ENCODE results near the gene LSM11.

DNA sequence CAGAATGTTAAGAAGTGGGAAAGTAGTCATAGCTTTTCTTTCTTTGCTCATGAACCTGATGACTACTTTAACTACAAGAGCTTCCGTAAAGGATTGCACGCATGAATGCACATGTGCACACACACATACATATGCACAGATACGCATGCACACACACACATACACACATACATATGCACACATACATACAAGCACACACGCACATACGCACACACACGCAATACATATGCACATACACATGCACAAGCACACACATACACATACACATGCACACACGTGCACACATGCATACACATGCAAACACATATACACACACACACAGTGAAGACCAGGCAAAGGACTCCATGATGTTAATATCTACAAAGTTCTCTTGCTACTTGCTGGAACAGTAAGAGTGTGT, 22.9 kb downstream of the LSM11 start:
- TF ChIP-seq SIN3A (IDR thresholded peaks at IDR 0.05; ENCODE audit: borderline replicate concordance, insufficient read depth, low read length), result no peak
- TF ChIP-seq, protein P1, sequence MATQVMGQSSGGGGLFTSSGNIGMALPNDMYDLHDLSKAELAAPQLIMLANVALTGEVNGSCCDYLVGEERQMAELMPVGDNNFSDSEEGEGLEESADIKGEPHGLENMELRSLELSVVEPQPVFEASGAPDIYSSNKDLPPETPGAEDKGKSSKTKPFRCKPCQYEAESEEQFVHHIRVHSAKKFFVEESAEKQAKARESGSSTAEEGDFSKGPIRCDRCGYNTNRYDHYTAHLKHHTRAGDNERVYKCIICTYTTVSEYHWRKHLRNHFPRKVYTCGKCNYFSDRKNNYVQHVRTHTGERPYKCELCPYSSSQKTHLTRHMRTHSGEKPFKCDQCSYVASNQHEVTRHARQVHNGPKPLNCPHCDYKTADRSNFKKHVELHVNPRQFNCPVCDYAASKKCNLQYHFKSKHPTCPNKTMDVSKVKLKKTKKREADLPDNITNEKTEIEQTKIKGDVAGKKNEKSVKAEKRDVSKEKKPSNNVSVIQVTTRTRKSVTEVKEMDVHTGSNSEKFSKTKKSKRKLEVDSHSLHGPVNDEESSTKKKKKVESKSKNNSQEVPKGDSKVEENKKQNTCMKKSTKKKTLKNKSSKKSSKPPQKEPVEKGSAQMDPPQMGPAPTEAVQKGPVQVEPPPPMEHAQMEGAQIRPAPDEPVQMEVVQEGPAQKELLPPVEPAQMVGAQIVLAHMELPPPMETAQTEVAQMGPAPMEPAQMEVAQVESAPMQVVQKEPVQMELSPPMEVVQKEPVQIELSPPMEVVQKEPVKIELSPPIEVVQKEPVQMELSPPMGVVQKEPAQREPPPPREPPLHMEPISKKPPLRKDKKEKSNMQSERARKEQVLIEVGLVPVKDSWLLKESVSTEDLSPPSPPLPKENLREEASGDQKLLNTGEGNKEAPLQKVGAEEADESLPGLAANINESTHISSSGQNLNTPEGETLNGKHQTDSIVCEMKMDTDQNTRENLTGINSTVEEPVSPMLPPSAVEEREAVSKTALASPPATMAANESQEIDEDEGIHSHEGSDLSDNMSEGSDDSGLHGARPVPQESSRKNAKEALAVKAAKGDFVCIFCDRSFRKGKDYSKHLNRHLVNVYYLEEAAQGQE (IDR thresholded peaks at IDR 0.05; ENCODE audit: insufficient read depth in 1 of 2, low read depth in 2 of 2, low read length in 2 of 2), result no peak
- no peak for TF ChIP-seq FOXP2 (optimal IDR thresholded peaks at IDR 0.05; ENCODE audit: borderline replicate concordance, extremely low read depth, extremely low read length, insufficient read depth)

All from PFSK-1 (cell line).